ENCODE data around the gene DISC1. TPM values are rescaled to one million over a fixed set of nuclear protein-coding genes. Genes with fewer than 3 reads are reported as not detected.
"Not testable (repeated sequence)": the region's sequence is repeated elsewhere in the genome, so short reads cannot be mapped to it uniquely, and the experiment has no call there.

Gene DISC1
- total RNA-seq, 1 donor from 2014 or later = 24.3 TPM

DNA sequence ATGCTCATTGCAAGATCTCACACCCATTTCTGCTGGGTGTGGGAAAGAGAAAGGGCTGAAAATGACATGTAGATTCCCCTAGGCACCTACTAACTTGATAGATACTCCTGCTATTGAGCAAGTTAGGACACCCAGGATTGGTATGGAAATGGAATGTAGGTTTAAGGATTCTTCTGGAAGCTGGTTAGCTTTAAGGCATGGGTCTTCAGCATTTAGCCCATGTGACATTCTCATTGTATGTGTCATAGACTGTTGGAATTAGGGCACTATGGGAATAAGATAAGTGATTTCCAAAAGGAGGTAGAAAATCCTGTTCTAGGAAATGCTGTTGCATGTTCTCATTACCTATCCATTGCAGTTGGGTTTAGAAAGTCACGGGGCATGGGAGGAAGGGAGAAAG is 76.2 kb downstream of the DISC1 start:
- DNase-seq = no peak

GRCh38 chr1:231705806-231706760 is 79.5 kb downstream of the DISC1 start:
- DNase-seq = peak; percentile 67

DNA sequence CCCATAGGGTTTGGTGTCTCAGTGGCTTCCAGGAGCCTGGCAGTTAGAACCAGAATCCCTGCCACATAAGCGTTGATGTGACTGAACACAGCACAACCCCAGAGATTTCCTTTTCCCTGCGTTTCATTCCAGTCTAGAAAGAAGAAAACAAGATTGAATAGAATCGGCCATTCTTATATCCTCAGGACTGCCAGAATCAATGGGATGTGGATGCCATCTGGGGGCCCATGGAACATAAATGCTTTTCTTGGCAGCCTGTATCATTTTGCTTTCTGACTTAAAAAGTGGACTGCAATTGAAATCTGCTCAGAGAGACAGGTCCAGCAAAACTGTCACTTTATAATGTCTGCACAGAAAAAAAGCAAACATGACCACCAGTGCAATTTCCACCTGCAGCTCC is 80.3 kb downstream of the DISC1 start:
- no peak for DNase-seq

GRCh38 chr1:231707407-231707806 is 80.8 kb downstream of the DISC1 start:
- no peak for DNase-seq

DNA sequence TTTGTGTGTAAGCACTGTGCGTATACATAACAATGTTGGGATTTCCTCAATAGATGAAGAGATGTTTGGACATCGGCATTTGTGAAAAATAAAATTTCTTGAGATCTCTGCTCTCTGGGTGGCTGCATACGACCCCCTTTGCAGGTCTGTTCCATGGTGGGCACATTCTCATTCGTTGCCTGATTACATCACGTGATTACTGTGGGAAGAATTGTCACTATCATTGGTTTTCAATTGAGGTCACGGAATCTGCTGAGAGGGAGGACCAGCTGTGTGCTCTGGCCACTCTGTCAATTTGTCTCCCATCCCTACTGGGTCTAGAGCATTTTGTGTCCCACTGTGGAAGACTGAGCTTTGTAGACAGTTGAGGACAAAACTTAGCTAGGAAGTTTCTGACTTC is 81.8 kb downstream of the DISC1 start:
- no peak for DNase-seq

DNA sequence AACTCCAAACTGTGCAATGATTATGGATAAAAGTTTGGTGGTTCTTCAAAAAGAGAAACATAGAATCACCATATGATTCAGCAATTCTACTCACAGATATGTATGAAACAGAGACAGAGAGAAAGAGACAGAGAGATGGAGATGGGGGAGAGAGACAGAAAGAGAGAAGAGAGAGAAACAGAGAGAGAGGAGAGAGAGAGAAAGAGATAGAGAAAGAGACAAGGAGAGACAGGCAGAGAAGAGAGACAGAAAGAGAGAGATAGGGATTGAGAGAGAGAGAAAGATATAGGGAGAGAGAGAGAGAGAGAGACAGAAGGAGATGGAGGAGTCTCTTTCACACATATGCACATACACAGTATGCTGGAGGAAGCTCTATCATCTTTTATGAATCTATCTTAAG is 87.8 kb downstream of the DISC1 start:
- DNase-seq = no peak

GRCh38 chr1:231715816-231716722 is 89.5 kb downstream of the DISC1 start:
- DNase-seq = no peak

- no peak for DNase-seq
Measured at GRCh38 chr1:231716879-231717278, 90.3 kb downstream of the DISC1 start.

GRCh38 chr1:231719485-231720183 is 93.0 kb downstream of the DISC1 start:
- no peak for DNase-seq

GRCh38 chr1:231720652-231721325 is 94.2 kb downstream of the DISC1 start:
- DNase-seq = no peak

- DNase-seq = peak; percentile 62
Measured at GRCh38 chr1:231721436-231721835, 94.8 kb downstream of the DISC1 start.

DNA sequence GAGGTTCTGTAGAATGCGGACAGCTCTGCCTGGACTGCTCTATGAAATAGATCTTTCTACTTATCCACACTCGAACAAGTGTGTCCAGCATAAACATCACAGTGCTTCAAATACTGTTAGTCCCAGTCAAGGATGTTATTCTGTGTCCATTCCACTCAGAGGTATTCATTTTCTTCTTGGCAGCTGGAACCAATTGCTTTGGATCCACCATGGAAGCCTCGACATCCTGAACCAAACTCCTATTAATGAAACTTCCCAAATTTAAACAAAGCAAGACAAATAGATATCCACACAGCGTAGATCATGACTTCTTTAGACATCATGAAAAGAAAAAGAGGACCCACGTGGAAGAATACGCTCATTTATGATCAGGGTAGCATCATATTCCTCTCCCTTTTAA is 95.8 kb downstream of the DISC1 start:
- DNase-seq = peak; percentile 88

DNA sequence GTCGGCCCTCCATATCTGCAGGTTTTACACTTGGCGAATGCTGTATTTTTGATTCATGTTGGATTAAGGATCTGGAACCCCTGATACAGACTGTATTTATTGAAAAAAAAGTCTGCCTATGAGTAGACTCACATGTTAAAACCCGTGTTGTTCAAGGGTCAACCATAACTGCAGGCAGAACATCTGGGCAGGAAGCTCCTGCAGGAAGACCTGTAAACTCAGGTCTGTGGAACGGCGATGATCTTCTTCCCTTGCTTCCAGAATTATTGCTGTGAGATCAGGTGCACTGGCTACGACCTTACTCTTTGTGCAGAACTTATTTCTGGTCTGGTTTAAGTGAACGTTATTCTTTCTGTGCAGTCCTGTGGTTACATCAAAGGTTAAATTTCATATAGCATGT is 96.6 kb downstream of the DISC1 start:
- no peak for DNase-seq

GRCh38 chr1:231724041-231724440 is 97.5 kb downstream of the DISC1 start:
- no peak for DNase-seq

DNA sequence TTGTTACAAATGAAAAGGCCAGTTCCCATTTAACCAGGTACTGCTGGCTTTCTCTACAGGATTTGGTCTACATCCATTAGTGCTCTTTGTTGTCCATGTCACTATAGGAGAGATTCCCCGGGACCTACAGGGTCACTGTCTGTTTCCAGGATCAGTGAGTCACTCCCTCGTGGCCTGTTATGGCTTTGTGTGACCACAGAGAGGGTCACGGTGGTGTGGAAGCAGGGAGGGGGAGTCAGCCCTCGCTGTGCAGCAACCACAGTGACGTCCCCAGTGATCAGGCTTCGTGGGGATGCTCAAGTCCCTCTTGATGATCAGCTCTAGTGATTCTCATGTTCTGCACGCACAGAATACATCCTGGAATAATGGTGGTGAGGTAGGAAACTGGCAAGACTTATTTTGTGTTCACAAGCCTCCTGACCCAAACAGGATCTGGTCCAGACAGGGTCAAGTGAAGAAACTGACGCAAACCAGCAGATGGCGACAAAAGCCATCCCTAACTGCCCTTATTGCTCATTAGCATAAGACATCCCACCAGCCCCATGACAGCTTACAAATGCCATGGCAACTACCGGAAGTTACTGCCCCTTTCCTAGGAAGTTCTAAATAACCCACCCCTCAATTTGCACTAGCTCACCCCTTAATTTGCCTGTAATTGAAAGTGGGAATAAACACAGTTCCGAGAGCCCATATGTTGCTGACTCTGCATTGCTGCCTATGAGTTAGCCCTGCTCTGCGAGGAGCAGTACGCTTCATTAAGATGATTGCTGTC is 98.5 kb downstream of the DISC1 start:
- DNase-seq = peak; percentile 51

- DNase-seq = no peak
Measured at GRCh38 chr1:231727171-231727570, 100.6 kb downstream of the DISC1 start.

- DNase-seq = not testable (repeated sequence)
Measured at GRCh38 chr1:231728987-231729386, 102.4 kb downstream of the DISC1 start.

DNA sequence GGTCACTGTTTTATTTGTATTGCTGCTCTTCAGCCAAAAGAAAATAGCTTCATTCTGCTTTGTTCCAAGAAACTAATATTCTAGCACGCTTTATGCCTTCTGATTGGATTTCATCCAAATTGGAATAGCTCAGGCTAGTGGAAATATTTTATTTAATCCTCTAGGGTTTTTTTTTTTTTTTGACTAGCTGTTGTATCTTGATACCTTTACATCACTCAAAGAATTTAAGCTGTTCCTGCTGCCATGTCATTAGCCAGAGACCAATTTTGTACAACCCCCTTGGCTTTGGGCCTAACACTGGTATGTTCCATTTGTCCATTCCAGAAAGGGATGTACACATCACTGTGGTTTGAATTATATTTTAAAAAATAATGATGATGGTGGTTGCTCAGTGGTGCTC is 103.0 kb downstream of the DISC1 start:
- peak; percentile 85 for DNase-seq

DNA sequence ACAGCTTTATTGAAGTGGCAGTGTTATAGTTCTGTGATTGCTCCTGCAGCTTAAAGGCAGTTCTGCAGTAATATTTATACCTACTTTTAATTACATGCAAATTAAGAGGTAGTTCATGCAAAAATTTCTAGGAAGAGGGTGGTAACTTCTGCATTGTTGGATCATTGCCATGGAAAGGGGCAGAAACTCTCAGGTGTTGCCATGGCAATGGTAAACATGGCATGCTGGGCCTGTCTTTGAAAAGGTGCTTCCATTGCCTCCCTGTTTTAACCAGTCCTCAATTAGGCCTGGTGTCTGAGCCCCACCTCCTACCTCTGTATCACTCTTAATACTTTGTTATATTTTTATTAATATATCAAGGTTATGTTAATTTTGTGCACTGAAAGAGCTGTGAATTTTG is 104.7 kb downstream of the DISC1 start:
- no peak for DNase-seq

- no peak for DNase-seq
Measured at GRCh38 chr1:231733063-231733462, 106.5 kb downstream of the DISC1 start.

GRCh38 chr1:231733672-231734071 is 107.1 kb downstream of the DISC1 start:
- no peak for DNase-seq

Data from tongue (tissue), 2 donors.